Neural progenitor cell (in vitro differentiated cells): ENCODE data around the gene UBN1. TPM values are rescaled to one million over a fixed set of nuclear protein-coding genes. Genes with fewer than 3 reads are reported as not detected.

Source experiments
- DNase-seq: peaks from one replicate; pipeline ENCODE4 v3.0.0-alpha.2; 2016; ENCODE audit warnings: low spot score
- H2AFZ ChIP-seq: fragments of 200-600 bp; sonication (generic); replicated peaks from 2 replicates; pipeline ENCODE4 v1.6.1; 2016; ENCODE audit warnings: antibody characterized with exemption
- H3F3A ChIP-seq: fragments of 200-600 bp; sonication (generic); 2 replicates; pipeline ENCODE4 v1.6.1; 2016; ENCODE audit warnings: antibody characterized with exemption, low read depth
- H3K27ac ChIP-seq: fragments of 200-600 bp; sonication (generic); 2 replicates; pipeline ENCODE4 v1.5.1; 2016; ENCODE audit warnings: mild to moderate bottlenecking
- H3K27me3 ChIP-seq: fragments of 200-600 bp; sonication (generic); 2 replicates; pipeline ENCODE4 v1.6.1; 2016; ENCODE audit warnings: mild to moderate bottlenecking, moderate library complexity
- H3K36me3 ChIP-seq: fragments of 200-600 bp; sonication (generic); 2 replicates; pipeline ENCODE4 v1.5.1; 2016
- H3K4me1 ChIP-seq: fragments of 200-600 bp; sonication (generic); 2 replicates; pipeline ENCODE4 v1.6.1; 2016; ENCODE audit warnings: mixed run types
- H3K4me2 ChIP-seq: fragments of 200-600 bp; sonication (generic); 2 replicates; pipeline ENCODE4 v1.6.1; 2016
- H3K4me3 ChIP-seq: fragments of 200-600 bp; sonication (generic); 2 replicates; pipeline ENCODE4 v1.5.1; 2016
- H3K79me2 ChIP-seq: fragments of 200-600 bp; sonication (generic); 2 replicates; pipeline ENCODE4 v1.6.1; 2016; ENCODE audit warnings: low read depth
- H3K9ac ChIP-seq: fragments of 200-600 bp; sonication (generic); 2 replicates; pipeline ENCODE4 v1.6.1; 2016
- H3K9me3 ChIP-seq: fragments of 200-600 bp; sonication (generic); 2 replicates; pipeline ENCODE4 v1.5.1; 2016; ENCODE audit warnings: low read depth
- H4K20me1 ChIP-seq: fragments of 200-600 bp; sonication (generic); 2 replicates; pipeline ENCODE4 v1.6.1; 2016; ENCODE audit warnings: low read depth
- H3K27ac Mint-ChIP-seq: 3 replicates; pipeline ENCODE4 v1.8.0; 2021; ENCODE audit warnings: mixed read lengths
- H3K27me3 Mint-ChIP-seq: 2 replicates; pipeline ENCODE4 v1.8.0; 2022; ENCODE audit warnings: low read depth, mild to moderate bottlenecking, inconsistent platforms, moderate library complexity, mixed read lengths; ENCODE audit not compliant: insufficient read depth
- H3K36me3 Mint-ChIP-seq: 3 replicates; pipeline ENCODE4 v1.8.0; 2021; ENCODE audit warnings: mixed read lengths
- H3K4me1 Mint-ChIP-seq: 3 replicates; pipeline ENCODE4 v1.8.0; 2021; ENCODE audit warnings: mixed read lengths
- H3K4me3 Mint-ChIP-seq: 3 replicates; pipeline ENCODE4 v1.8.0; 2021; ENCODE audit warnings: mild to moderate bottlenecking, moderate library complexity, mixed read lengths
- H3K9me3 Mint-ChIP-seq: 3 replicates; pipeline ENCODE4 v1.8.0; 2020; ENCODE audit warnings: mixed read lengths
- CTCF ChIP-seq: fragments of 200-600 bp; sonication (generic); IDR thresholded peaks from 2 replicates; pipeline ENCODE4 v1.5.1; 2017; ENCODE audit warnings: antibody characterized with exemption, mild to moderate bottlenecking
- EZH2 ChIP-seq: fragments of 200-600 bp; sonication (generic); IDR thresholded peaks from 2 replicates; pipeline ENCODE4 v1.6.1; 2017; ENCODE audit warnings: antibody characterized with exemption, mild to moderate bottlenecking, moderate library complexity
- EZH2phosphoT487 ChIP-seq: fragments of 200-600 bp; sonication (generic); IDR thresholded peaks from 2 replicates; pipeline ENCODE4 v1.6.1; 2017; ENCODE audit warnings: antibody characterized with exemption
- total RNA-seq: library from RNA; depleted of rRNA; stranded (reverse); fragments of >200 nt; gene quantifications from 2 replicates; pipeline ENCODE4 v1.2.3, GENCODE V29; 2015; ENCODE audit warnings: low replicate concordance

The UBN1 gene
- total RNA-seq, 1 donor from 2014 or later, result 28.4 TPM

GRCh38 chr16:4803898-4804762 lies 43.2 kb upstream of the UBN1 start:
- H3K9me3 Mint-ChIP-seq, result no peaks in the 10 kb centered on the region
- no peak overlapping the region for H3K27ac Mint-ChIP-seq
- peaks cover 15% of the 10 kb centered on the region for H3K4me1 Mint-ChIP-seq
- H3K4me3 Mint-ChIP-seq, result peak overlapping the region; percentile 90
- Histone ChIP-seq H4K20me1 (no peaks in the 10 kb centered on the region), H3K27me3 (no peaks in the 10 kb centered on the region), H3K27ac (no peak overlapping the region), H3K4me2 (peak overlapping the region; percentile 83), H3K36me3 (peaks cover 8% of the 10 kb centered on the region), H3F3A (peaks cover 45% of the 10 kb centered on the region), H3K4me1 (peaks cover 15% of the 10 kb centered on the region), H3K79me2 (peaks cover 5% of the 10 kb centered on the region), H3K9me3 (no peaks in the 10 kb centered on the region), H3K9ac (no peak overlapping the region), H2AFZ (no peak overlapping the region), H3K4me3 (no peak overlapping the region)
- peaks cover 11% of the 10 kb centered on the region for H3K36me3 Mint-ChIP-seq
- no peak for DNase-seq
- no peaks in the 10 kb centered on the region for H3K27me3 Mint-ChIP-seq
- TF ChIP-seq EZH2 (no peak), EZH2phosphoT487 (no peak), CTCF (no peak)

- Mint-ChIP-seq H3K4me1 (peaks cover 15% of the 10 kb centered on the region), H3K27ac (no peak overlapping the region), H3K27me3 (peaks cover under 1% of the 10 kb centered on the region), H3K36me3 (peaks cover 14% of the 10 kb centered on the region), H3K9me3 (no peaks in the 10 kb centered on the region), H3K4me3 (no peak overlapping the region)
- TF ChIP-seq EZH2phosphoT487 (no peak), CTCF (no peak), EZH2 (no peak)
- Histone ChIP-seq H4K20me1 (no peaks in the 10 kb centered on the region), H3K36me3 (peaks cover 8% of the 10 kb centered on the region), H3K4me3 (no peak overlapping the region), H3K4me1 (peaks cover 15% of the 10 kb centered on the region), H3K4me2 (no peak overlapping the region), H3F3A (peaks cover 45% of the 10 kb centered on the region), H3K27me3 (no peaks in the 10 kb centered on the region), H3K79me2 (peaks cover 5% of the 10 kb centered on the region), H3K9me3 (no peaks in the 10 kb centered on the region), H3K27ac (no peak overlapping the region), H3K9ac (no peak overlapping the region), H2AFZ (no peak overlapping the region)
- DNase-seq, result no peak
Observed at GRCh38 chr16:4805231-4805630, 42.0 kb upstream of the UBN1 start.

- peaks cover 12% of the 10 kb centered on the region for H3K4me1 Mint-ChIP-seq
- Histone ChIP-seq H3K27ac (no peak overlapping the region), H3K4me1 (peaks cover 13% of the 10 kb centered on the region), H3K4me2 (no peak overlapping the region), H2AFZ (no peak overlapping the region), H3K27me3 (no peaks in the 10 kb centered on the region), H3K9me3 (no peaks in the 10 kb centered on the region), H3F3A (peaks cover 39% of the 10 kb centered on the region), H4K20me1 (no peaks in the 10 kb centered on the region), H3K36me3 (peaks cover 8% of the 10 kb centered on the region), H3K4me3 (no peak overlapping the region), H3K79me2 (no peaks in the 10 kb centered on the region), H3K9ac (no peak overlapping the region)
- TF ChIP-seq CTCF, result no peak
- TF ChIP-seq EZH2phosphoT487, result no peak
- TF ChIP-seq EZH2, result no peak
- H3K27ac Mint-ChIP-seq, result no peak overlapping the region
- no peaks in the 10 kb centered on the region for H3K9me3 Mint-ChIP-seq
- no peak overlapping the region for H3K4me3 Mint-ChIP-seq
- H3K36me3 Mint-ChIP-seq, result peaks cover 14% of the 10 kb centered on the region
- H3K27me3 Mint-ChIP-seq, result peaks cover 2% of the 10 kb centered on the region
- DNase-seq, result no peak
Observed at GRCh38 chr16:4806280-4806679, 41.0 kb upstream of the UBN1 start.
